HCEC 1CT (cell line): Measurements from ENCODE around the gene DHH.

ENCODE experiments used
- DNase-seq: peaks from one replicate; pipeline ENCODE4 v3.0.0-alpha.2; 2017

Gene DHH

GRCh38 chr12:49108958-49109404 lies 14.4 kb upstream of the DHH start:
- DNase-seq: peak; percentile 44

GRCh38 chr12:49105504-49106084 lies 11.0 kb upstream of the DHH start:
- DNase-seq: no peak

- no peak for DNase-seq
These were observed 10.2 kb upstream of the DHH start for GRCh38 chr12:49104822-49105221.

GRCh38 chr12:49100380-49100779 lies 5.8 kb upstream of the DHH start:
- no peak for DNase-seq

GRCh38 chr12:49098703-49099102 lies 4.1 kb upstream of the DHH start:
- no peak for DNase-seq

GRCh38 chr12:49098035-49098451 lies 3.4 kb upstream of the DHH start:
- peak; percentile 37 for DNase-seq

- no peak for DNase-seq
These were observed 2.8 kb upstream of the DHH start for GRCh38 chr12:49097381-49097780.

GRCh38 chr12:49094975-49095365 lies 369 bp upstream of the DHH start:
- DNase-seq: no peak

- DNase-seq: no peak
These were observed 825 bp downstream of the DHH start for GRCh38 chr12:49093792-49094159.

GRCh38 chr12:49092816-49093406 lies 1.7 kb downstream of the DHH start:
- no peak for DNase-seq

GRCh38 chr12:49092086-49092815 lies 2.4 kb downstream of the DHH start:
- no peak for DNase-seq

GRCh38 chr12:49091836-49092085 lies 2.8 kb downstream of the DHH start:
- peak; percentile 13 for DNase-seq

GRCh38 chr12:49091056-49091835 lies 3.4 kb downstream of the DHH start:
- DNase-seq: no peak

GRCh38 chr12:49089821-49090773 lies 4.5 kb downstream of the DHH start:
- DNase-seq: peak; percentile 15

GRCh38 chr12:49088932-49089330 lies 5.7 kb downstream of the DHH start:
- no peak for DNase-seq

- DNase-seq: peak; percentile 90
These were observed 6.3 kb downstream of the DHH start for GRCh38 chr12:49088150-49088931.

GRCh38 chr12:49086116-49086515 lies 8.5 kb downstream of the DHH start:
- peak; percentile 36 for DNase-seq

- no peak for DNase-seq
These were observed 10.2 kb downstream of the DHH start for GRCh38 chr12:49084438-49084837.

GRCh38 chr12:49079793-49080192 lies 14.8 kb downstream of the DHH start:
- DNase-seq: no peak

GRCh38 chr12:49070971-49071370 lies 23.6 kb downstream of the DHH start:
- no peak for DNase-seq

GRCh38 chr12:49069507-49070346 lies 24.9 kb downstream of the DHH start, which contains the start of gene RHEBL1:
TSS of gene RHEBL1 (minus strand) at chr12:49069979. CDS start at chr12:49069785, 194 bp downstream.
- peak; percentile 98 for DNase-seq
